CD4-positive, alpha-beta T cell treated with Interleukin-17A for 1 hour (primary cell): ENCODE measurements around the gene SPAG9.

ENCODE experiments used
- DNase-seq: peaks from one replicate; pipeline ENCODE4 v3.0.0-alpha.2; 2020

The SPAG9 gene

GRCh38 chr17:50986989-50987660 is 133.5 kb downstream of the SPAG9 start:
- DNase-seq, result no peak

GRCh38 chr17:50981279-50981678 is 139.4 kb downstream of the SPAG9 start:
- DNase-seq, result no peak

- DNase-seq, result no peak
These were observed 141.1 kb downstream of the SPAG9 start for GRCh38 chr17:50979524-50979927.

GRCh38 chr17:50977487-50978159 is 143.0 kb downstream of the SPAG9 start:
- DNase-seq, result no peak

- no peak for DNase-seq
These were observed 143.7 kb downstream of the SPAG9 start for GRCh38 chr17:50976951-50977472.

GRCh38 chr17:50973557-50974494 is 146.8 kb downstream of the SPAG9 start:
- DNase-seq, result no peak

- no peak for DNase-seq
These were observed 148.1 kb downstream of the SPAG9 start for GRCh38 chr17:50972577-50972976.

- DNase-seq, result no peak
These were observed 152.9 kb downstream of the SPAG9 start for GRCh38 chr17:50967795-50968194.

- no peak for DNase-seq
These were observed 154.5 kb downstream of the SPAG9 start for GRCh38 chr17:50966163-50966666.

GRCh38 chr17:50963139-50963538 is 157.5 kb downstream of the SPAG9 start:
- no peak for DNase-seq

GRCh38 chr17:50961282-50962220 is 159.1 kb downstream of the SPAG9 start:
- no peak for DNase-seq

- DNase-seq, result no peak
These were observed 161.3 kb downstream of the SPAG9 start for GRCh38 chr17:50959341-50959740.

- no peak for DNase-seq
These were observed 162.8 kb downstream of the SPAG9 start for GRCh38 chr17:50957600-50958575.

- peak; percentile 75 for DNase-seq
These were observed 163.7 kb downstream of the SPAG9 start for GRCh38 chr17:50956750-50957523.

- no peak for DNase-seq
These were observed 164.3 kb downstream of the SPAG9 start for GRCh38 chr17:50956409-50956749.

- no peak for DNase-seq
These were observed 165.0 kb downstream of the SPAG9 start for GRCh38 chr17:50955667-50956120.

GRCh38 chr17:50955160-50955559 is 165.5 kb downstream of the SPAG9 start:
- DNase-seq, result no peak

- no peak for DNase-seq
These were observed 166.0 kb downstream of the SPAG9 start for GRCh38 chr17:50954641-50955121.

GRCh38 chr17:50953831-50954601 is 166.7 kb downstream of the SPAG9 start:
- DNase-seq, result no peak
